Measurements from ENCODE around the gene SPINDOC.
"Not testable (repeated sequence)": the region's sequence is repeated elsewhere in the genome, so short reads cannot be mapped to it uniquely, and the experiment has no call there.

Gene SPINDOC

GRCh38 chr11:63858628-63859550, 45.6 kb downstream of the SPINDOC start:
- no peak for DNase-seq

- DNase-seq = no peak
Observed at GRCh38 chr11:63862923-63863322, 49.7 kb downstream of the SPINDOC start.

- DNase-seq = not testable (repeated sequence)
Observed at GRCh38 chr11:63863620-63864019, 50.4 kb downstream of the SPINDOC start.

GRCh38 chr11:63866211-63866610, 53.0 kb downstream of the SPINDOC start:
- no peak for DNase-seq

GRCh38 chr11:63867511-63867910, 54.3 kb downstream of the SPINDOC start:
- no peak for DNase-seq

GRCh38 chr11:63868399-63869064, 55.3 kb downstream of the SPINDOC start:
- no peak for DNase-seq

GRCh38 chr11:63869171-63869591, 55.9 kb downstream of the SPINDOC start:
- no peak for DNase-seq

- no peak for DNase-seq
Observed at GRCh38 chr11:63869683-63870082, 56.4 kb downstream of the SPINDOC start.

- no peak for DNase-seq
Observed at GRCh38 chr11:63870351-63871140, 57.3 kb downstream of the SPINDOC start.

- DNase-seq = peak; percentile 43 to 79
Observed at GRCh38 chr11:63871962-63872799, 58.9 kb downstream of the SPINDOC start.

GRCh38 chr11:63872800-63873197, 59.5 kb downstream of the SPINDOC start:
- no peak for DNase-seq

GRCh38 chr11:63873311-63873710, 60.1 kb downstream of the SPINDOC start:
- DNase-seq = no peak

- DNase-seq = no peak
Observed at GRCh38 chr11:63874511-63874910, 61.3 kb downstream of the SPINDOC start.

GRCh38 chr11:63875506-63876065, 62.3 kb downstream of the SPINDOC start:
- no peak for DNase-seq

GRCh38 chr11:63876616-63877015, 63.4 kb downstream of the SPINDOC start:
- no peak for DNase-seq
